CD4-positive, alpha-beta T cell treated with Interferon alpha-2 for 1 hour (primary cell): ENCODE data around the gene TGFB3.

ENCODE experiments used
- DNase-seq, 2 donors: peaks; one replicate each; pipeline ENCODE4 v3.0.0-alpha.2; 2020 to 2022

TGFB3 gene

GRCh38 chr14:75985618-75986438 lies 4.0 kb upstream of the TGFB3 start, which contains the start of gene IFT43:
IFT43 (plus strand) TSS chr14:75985763; CDS start chr14:75985787, 24 bp downstream.
- peak; percentile 89 to 91 for DNase-seq

DNA sequence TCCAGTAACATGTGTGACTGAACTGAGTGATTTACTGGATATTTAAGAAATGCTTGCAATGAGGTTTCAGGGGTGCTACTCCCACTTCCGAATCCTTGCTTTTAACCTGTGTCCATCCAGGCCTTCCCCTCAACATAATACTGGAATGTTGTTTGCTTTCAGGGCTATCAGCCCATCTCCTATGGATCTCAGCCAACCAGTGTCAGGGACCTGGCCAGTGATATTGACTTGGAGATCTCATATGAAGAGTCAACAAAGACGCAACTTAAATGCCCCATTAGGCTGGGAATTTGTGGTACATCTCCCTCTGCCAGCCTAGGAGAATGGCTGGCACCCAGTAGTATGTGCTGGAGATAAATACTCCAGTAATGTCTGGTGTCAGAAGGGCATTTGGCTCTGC lies 2.9 kb upstream of the TGFB3 start:
- DNase-seq = no peak

DNA sequence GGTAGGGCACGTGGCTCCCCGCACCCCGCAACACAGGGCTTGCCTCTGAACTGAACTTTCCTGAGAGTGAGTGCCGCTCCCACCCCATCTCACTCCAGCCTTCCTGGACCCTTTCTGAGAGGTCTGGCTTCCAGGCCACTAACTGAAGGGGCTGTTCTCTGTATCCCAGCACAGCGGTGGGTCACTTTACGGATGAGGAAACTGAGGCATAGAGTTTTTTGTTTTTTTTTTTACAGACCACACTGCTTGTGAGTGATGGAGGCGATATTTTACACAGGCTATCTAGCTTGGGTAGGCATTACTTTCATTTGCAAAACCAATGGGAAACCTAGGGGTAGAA lies 1.2 kb upstream of the TGFB3 start:
- DNase-seq = no peak

GRCh38 chr14:75982266-75983018 lies 647 bp upstream of the TGFB3 start:
- DNase-seq = peak; percentile 76 to 83

GRCh38 chr14:75980856-75981255 lies 939 bp downstream of the TGFB3 start:
- no peak for DNase-seq

GRCh38 chr14:75979648-75980565 lies 1.9 kb downstream of the TGFB3 start:
- no peak for DNase-seq

DNA sequence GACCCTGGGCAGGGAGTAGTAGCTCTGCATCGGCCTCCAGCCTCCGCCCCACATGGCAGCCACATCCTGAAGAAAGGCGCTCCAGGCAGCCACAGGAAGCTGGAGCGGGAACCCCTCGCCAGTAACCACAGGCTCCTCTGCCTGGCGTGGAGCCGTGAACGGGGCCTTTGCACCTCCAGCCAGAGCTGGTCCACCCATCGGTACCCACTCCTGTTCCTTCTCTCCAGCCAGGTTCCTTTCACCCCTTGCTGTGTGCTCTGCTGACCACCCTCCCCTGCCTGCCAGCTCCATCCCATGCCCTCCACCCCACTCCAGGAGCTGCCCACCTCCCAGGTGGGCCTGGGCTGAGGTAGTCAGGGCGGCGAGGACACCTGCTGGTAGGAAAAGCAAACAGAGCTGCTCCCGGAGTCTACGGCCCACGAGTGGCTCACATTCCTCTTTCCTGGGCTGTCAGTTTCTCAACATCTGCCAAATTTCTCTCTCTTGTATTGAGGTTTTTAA lies 2.7 kb downstream of the TGFB3 start:
- DNase-seq = peak; percentile 10

- peak; percentile 8 to 33 for DNase-seq
Observed at GRCh38 chr14:75978249-75978731, 3.5 kb downstream of the TGFB3 start.

DNA sequence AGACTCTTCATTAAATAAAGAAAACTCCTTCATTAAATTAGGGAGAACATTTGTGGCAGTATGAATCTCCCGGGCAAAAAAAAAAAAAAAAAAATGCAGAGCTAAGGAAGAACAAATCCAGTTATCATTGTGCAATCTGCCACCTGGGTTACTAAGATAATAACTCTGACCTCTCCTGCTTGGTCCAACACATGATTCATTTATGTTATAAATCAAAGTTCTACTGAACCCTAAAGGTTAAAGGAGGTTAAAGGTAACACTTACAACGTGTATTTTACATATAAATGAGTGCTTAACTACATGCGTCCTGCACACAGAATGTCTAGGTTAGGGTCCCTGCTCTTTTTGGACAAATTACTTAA lies 4.2 kb downstream of the TGFB3 start:
- DNase-seq = no peak

GRCh38 chr14:75976826-75977581 lies 4.8 kb downstream of the TGFB3 start:
- DNase-seq = no peak

- no peak for DNase-seq
Observed at GRCh38 chr14:75972801-75973421, 8.9 kb downstream of the TGFB3 start.

DNA sequence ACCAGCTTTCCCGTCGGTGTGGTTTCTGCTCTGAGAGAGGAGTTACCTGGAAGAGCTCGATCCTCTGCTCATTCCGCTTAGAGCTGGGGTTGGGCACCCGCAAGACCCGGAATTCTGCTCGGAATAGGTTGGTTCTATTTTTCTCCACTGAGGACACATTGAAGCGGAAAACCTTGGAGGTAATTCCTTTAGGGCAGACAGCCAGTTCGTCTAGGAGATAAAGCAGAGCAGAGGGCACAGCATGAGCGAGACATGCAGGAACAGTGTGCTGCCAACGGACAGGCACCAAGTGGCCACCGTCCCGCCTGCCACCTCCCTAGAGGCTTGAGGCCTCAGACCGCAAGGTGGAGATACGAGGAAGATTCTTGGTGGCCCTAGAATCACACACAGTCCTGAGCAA lies 10.3 kb downstream of the TGFB3 start:
- no peak for DNase-seq

DNA sequence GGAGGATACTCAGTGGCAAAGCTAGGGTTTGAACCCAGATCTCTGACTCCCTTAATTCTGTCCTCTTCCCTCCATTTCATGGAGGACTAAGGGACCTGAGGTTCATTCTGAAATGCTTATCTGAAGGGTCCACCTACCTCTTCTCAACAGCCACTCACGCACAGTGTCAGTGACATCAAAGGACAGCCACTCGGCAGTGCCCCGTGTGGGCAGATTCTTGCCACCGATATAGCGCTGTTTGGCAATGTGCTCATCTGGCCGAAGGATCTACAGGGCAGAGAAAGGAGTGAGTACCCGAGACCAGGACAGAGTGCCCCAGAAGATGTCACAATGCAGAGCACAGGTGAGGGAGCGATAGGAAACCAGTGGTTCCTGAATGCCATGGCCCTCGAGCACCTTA lies 10.8 kb downstream of the TGFB3 start:
- DNase-seq = no peak

GRCh38 chr14:75969891-75970290 lies 11.9 kb downstream of the TGFB3 start:
- DNase-seq = no peak

DNA sequence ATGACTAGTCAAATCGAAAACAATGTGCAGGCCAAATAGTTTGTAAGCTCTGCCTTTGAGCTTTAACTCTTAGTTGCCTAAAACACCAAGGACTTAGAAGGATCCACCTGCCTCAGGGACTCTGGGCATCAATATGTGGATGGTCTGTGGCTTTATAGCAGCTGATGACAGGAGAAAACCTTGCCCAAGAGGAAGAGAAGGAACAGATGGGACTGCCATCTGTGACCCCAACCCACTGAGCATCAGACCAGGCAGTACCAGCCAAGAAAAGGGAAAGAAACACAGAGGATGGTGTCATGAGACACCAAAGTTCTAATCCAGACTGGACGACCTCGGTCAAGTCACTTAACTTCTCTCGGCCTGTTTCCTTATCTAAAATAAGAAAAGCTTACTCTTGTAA lies 12.7 kb downstream of the TGFB3 start:
- DNase-seq = no peak

DNA sequence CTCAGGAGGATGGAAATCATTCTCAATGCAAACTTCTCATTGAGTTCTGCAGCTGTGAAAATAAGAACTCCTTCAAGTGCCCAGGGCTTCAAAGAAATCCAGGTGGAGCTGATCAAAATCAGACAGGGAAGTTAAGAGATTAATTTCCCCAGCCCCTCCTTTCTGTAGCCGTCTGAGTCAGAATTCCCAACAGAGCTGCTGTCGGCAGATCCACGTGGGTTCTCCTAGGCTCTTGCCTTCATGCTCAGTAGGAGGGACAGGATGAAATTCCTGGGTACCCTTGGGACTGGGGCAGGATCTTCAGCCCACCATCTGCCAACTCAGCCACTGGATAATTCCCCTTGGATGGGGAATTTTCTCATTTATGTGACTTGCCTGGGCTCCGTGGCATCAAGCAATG lies 13.3 kb downstream of the TGFB3 start:
- no peak for DNase-seq

DNA sequence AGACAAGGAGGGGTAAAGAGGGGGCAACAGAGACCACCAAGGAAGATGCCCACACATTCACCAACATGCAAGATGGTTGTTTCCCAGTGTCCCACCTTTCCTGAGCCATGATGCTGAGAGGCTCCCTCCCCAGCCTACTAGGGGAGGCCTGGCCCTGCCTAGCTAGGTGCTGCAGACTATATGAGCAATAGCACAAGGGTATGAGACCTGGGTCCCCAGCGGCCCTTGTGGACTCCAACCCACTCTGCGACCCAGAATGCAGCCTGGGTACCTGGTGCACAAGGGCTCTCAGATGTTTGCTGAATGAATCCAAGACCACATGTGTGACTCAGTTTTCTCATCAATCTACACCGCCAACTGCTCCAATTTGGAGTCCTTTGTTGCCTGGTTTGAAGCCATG lies 13.9 kb downstream of the TGFB3 start:
- DNase-seq = no peak

GRCh38 chr14:75961662-75962061 lies 20.1 kb downstream of the TGFB3 start:
- DNase-seq = no peak

- DNase-seq = no peak
Observed at GRCh38 chr14:75960231-75960630, 21.6 kb downstream of the TGFB3 start.

- DNase-seq = no peak
Observed at GRCh38 chr14:75959031-75959430, 22.8 kb downstream of the TGFB3 start.

- no peak for DNase-seq
Observed at GRCh38 chr14:75952489-75952888, 29.3 kb downstream of the TGFB3 start.

DNA sequence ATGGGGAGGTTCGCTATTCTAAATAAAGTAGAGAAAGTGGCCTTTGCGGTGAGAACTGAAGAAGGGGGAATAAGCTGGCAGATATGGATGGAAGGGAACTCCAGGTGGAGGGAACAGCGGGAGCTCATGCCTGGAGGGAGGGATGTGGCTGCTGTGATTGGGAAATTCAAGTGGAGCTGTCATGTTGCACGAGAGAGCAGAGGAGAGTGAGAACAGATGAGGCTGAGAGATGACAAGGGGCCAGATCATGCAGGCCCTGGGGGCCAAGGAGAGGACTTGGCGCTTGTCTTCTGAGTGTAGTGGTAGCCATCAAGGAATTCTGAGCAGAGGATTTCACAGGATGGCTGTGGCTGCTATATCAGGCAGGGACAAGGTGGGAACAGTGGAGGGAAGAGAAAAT lies 35.0 kb downstream of the TGFB3 start:
- DNase-seq = no peak
